Measurements from ENCODE around the gene SEZ6.

DNA sequence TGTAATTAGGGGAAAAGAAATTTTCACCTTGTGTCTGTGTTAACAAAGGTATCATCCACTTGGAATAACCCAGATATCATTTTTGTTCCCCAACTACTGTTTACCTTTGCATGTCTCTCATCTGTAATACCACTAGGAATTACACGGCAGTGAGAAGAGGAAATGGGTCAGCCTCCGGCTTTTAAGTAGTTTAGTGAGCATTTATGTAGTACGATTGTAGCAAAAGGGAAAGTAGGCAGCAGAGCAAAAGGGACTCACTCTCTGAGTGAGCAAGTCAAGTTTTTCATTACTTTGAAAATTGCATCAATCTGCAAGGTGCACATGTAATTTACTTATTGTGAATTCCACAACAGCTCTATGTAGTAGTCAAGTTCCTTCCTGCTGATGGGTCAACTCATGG is 65.7 kb downstream of the SEZ6 start:
- TF ChIP-seq POLR2A (IDR thresholded peaks at IDR 0.05; ENCODE audit: low read depth): no peak
- TF ChIP-seq, protein P1, sequence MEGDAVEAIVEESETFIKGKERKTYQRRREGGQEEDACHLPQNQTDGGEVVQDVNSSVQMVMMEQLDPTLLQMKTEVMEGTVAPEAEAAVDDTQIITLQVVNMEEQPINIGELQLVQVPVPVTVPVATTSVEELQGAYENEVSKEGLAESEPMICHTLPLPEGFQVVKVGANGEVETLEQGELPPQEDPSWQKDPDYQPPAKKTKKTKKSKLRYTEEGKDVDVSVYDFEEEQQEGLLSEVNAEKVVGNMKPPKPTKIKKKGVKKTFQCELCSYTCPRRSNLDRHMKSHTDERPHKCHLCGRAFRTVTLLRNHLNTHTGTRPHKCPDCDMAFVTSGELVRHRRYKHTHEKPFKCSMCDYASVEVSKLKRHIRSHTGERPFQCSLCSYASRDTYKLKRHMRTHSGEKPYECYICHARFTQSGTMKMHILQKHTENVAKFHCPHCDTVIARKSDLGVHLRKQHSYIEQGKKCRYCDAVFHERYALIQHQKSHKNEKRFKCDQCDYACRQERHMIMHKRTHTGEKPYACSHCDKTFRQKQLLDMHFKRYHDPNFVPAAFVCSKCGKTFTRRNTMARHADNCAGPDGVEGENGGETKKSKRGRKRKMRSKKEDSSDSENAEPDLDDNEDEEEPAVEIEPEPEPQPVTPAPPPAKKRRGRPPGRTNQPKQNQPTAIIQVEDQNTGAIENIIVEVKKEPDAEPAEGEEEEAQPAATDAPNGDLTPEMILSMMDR (IDR thresholded peaks at IDR 0.05): no peak
- TF ChIP-seq EP300 (IDR thresholded peaks at IDR 0.05): no peak
- TF ChIP-seq POLR2AphosphoS5 (IDR thresholded peaks at IDR 0.05): no peak

Data from esophagus muscularis mucosa (tissue), 4 donors.